Ovary (tissue), 10 donors: ENCODE results near the gene F2RL3. TPM values are rescaled to one million over a fixed set of nuclear protein-coding genes. Genes with fewer than 3 reads are reported as not detected.

Experiments used
- DNase-seq, 5 donors: peaks; one replicate each; pipeline ENCODE4 v3.0.0-alpha.2; 2019 to 2020
- H3K27ac ChIP-seq, 2 donors: fragments of 200-600 bp; one replicate each; pipeline versions ENCODE4 v1.5.1 to v1.8.0; 2019 to 2022
- H3K27me3 ChIP-seq: fragments of 200-600 bp; one replicate; pipeline ENCODE4 v1.8.0; 2022
- H3K36me3 ChIP-seq: fragments of 200-600 bp; sonication (generic); one replicate; pipeline ENCODE4 v1.5.1; 2019
- H3K4me1 ChIP-seq: one replicate; pipeline ENCODE4 v1.8.1; 2013; ENCODE audit warnings: mild to moderate bottlenecking, moderate library complexity; ENCODE audit not compliant: insufficient read depth
- H3K4me3 ChIP-seq: fragments of 200-600 bp; sonication (generic); one replicate; pipeline ENCODE4 v1.5.1; 2017
- H3K9me3 ChIP-seq, 2 donors: fragments of 200-600 bp in 1 of 2; sonication (generic) in 1 of 2; one replicate each; pipeline versions ENCODE4 v1.5.1 to v1.8.1; 2013 to 2019; ENCODE audit warnings: mild to moderate bottlenecking in 1 of 2, moderate library complexity in 1 of 2
- CTCF ChIP-seq, 3 donors: fragments of 450-650 bp in 2 of 3; fragments of 200-600 bp in 1 of 3; IDR thresholded peaks; one replicate each; pipeline versions ENCODE4 v1.5.1 to v1.8.0; 2016 to 2022; ENCODE audit warnings: antibody characterized with exemption in 3 of 3, mild to moderate bottlenecking in 1 of 3
- EP300 ChIP-seq: sonication (generic); formaldehyde crosslinking; IDR thresholded peaks from one replicate; pipeline ENCODE4 v1.6.1; 2017; ENCODE audit warnings: antibody characterized with exemption
- POLR2A ChIP-seq: fragments of 450-650 bp; IDR thresholded peaks from one replicate; pipeline ENCODE4 v1.6.1; 2017; ENCODE audit warnings: antibody characterized with exemption, mild to moderate bottlenecking, moderate library complexity
- WGBS, 3 donors: extraction: QIAGEN DNeasy Blood & Tissue Kit in 1 of 3; methylation state at CpG; one replicate each; pipeline versions ENCODE4 v1.1.5 to v1.1.7; 2013 to 2017; 5-methylcytosine and 5-hydroxymethylcytosine counted together
- intact Hi-C, 4 donors: fragments of 100-400 bp; cut with DNase I; formaldehyde crosslinking; loops; one replicate each; pipeline versions ENCODE4 v1.11.0 to v1.15.1; 2022 to 2023
- long read RNA-seq, 3 donors: library from polyadenylated mRNA in 2 of 3; unstranded in 2 of 3; transcript quantifications; one replicate each; pipeline ENCODE4 v2.0.0 and lab custom pipeline, GENCODE V29; 2021 to 2026
- polyA plus RNA-seq, 2 donors: library from polyadenylated mRNA; stranded (reverse); fragments of 200-250 nt in 1 of 2; fragments of 350-450 nt in 1 of 2; fragmentation: Illumina TruSeq in 1 of 2; extraction: RNeasy Lipid Tissue Mini Kit (QIAGEN cat#74804) in 1 of 2; gene quantifications; one replicate each; pipeline ENCODE4 v1.2.3, GENCODE V29; 2013 to 2014
- total RNA-seq, 7 donors: library from RNA; depleted of rRNA in 2 of 7; stranded (reverse); fragments of >200 nt in 2 of 7; fragmentation: NEBNext Ultra II Directional in 3 of 7; extraction: Animal tissue kit (Norgen Biotek cat#: 25700) in 3 of 7; gene quantifications; one replicate each; pipeline versions ENCODE4 v1.1.0 to v1.2.4, GENCODE V29; 2016 to 2023
- donor health status: DM: no; HTN: no; CAD: no; lungs with moderate emphysema.
- donor health status: DM: no; HTN: no; CAD: no.
- donor health status: Bipolar disorder and iron deficiency.
- donor health status: DM: yes; HTN: yes; CAD: no.
- donor health status: DM: no; HTN: no; CAD: no.
- donor health status: DM: yes; HTN: yes; CAD: no.

F2RL3 gene
- total RNA-seq, result 1 to 10 TPM in 3 of 7 donors, under 1 TPM in 4; 0.08 to 5.4 (median 0.92) TPM
- polyA plus RNA-seq, result 1 to 10 TPM in 1 of 2 donors, under 1 TPM in 1; 0.40 to 2.2 TPM
- long read RNA-seq, donor 1, partial matches to known transcripts, result 0 of 6 reads
- long read RNA-seq, donor 1, other reads (novel, unspliced or antisense), result 0 of 6 reads
- long read RNA-seq, donor 2, result 0 reads
- long read RNA-seq, donor 3, result 0 reads

DNA sequence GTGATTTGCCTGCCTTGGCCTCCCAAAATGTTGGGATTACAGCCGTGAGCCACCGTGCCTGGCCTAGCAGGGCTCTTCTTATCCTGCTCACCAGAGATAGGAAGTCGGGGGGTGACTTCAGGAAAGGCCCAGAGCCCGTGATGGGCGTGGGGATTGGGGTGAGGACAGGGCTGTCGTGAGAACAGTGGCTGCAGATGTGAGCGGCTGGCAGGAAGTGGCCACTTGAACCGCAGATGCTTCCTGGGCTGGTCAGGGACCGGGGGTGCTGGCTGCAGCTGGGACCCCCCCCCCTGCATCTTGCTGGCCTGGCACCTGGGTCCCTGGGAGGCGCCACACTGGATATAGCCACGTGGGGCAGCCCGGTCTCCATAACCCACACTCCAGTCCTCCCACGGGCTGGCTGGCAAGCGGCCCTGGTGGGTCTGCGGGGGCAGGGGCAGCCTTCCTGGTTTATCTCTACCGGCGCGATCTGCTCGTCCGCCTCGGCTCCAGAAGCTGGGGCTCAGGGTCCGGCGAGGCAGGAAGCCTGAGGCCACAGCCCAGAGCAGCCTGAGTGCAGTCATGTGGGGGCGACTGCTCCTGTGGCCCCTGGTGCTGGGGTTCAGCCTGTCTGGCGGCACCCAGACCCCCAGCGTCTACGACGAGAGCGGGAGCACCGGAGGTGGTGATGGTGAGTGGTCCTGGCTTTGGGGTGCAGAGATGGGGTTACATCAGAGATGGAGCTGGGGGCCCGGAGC is at the start of gene F2RL3:
Gene F2RL3 (plus strand): TSS at position 371 of the 737 bp plus-strand sequence. CDS start 191 bp downstream, at position 562.
- Histone ChIP-seq H3K36me3 (no peaks in the 10 kb centered on the region), H3K9me3 (no peaks in the 10 kb centered on the region), H3K27me3 (no peaks in the 10 kb centered on the region), H3K4me1 (peaks cover 10% of the 10 kb centered on the region), H3K27ac (no peak within 1 kb of the TSS), H3K4me3 (no peak within 1 kb of the TSS)
- DNase-seq, result peak; percentile 57 to 88 (median 66)
- WGBS, 3 donors, result 3 to 5% (median 5%) methylated on average over 28 to 31 of the region's 31 CpGs
- intact Hi-C loops, result no loop called here
- TF ChIP-seq EP300 (no peak), POLR2A (no peak), CTCF (IDR thresholded peaks at IDR 0.05) (no peak)

GRCh38 chr19:16841391-16841926 is 47.3 kb upstream of the F2RL3 start:
- TF ChIP-seq POLR2A (no peak), CTCF (IDR thresholded peaks at IDR 0.05) (no peak), EP300 (no peak)
- intact Hi-C loops, result no loop called here
- H3K9me3 ChIP-seq, result no peaks in the 10 kb centered on the region
- 79 to 81% (median 81%) methylated on average over 15 of the region's 15 CpGs for WGBS, 3 donors
- H3K27me3 ChIP-seq, result no peaks in the 10 kb centered on the region
- DNase-seq, result no peak
- H3K27ac ChIP-seq, result no peak overlapping the region
- H3K4me3 ChIP-seq, result no peak overlapping the region
- peaks cover 3% of the 10 kb centered on the region for H3K4me1 ChIP-seq
- no peaks in the 10 kb centered on the region for H3K36me3 ChIP-seq

DNA sequence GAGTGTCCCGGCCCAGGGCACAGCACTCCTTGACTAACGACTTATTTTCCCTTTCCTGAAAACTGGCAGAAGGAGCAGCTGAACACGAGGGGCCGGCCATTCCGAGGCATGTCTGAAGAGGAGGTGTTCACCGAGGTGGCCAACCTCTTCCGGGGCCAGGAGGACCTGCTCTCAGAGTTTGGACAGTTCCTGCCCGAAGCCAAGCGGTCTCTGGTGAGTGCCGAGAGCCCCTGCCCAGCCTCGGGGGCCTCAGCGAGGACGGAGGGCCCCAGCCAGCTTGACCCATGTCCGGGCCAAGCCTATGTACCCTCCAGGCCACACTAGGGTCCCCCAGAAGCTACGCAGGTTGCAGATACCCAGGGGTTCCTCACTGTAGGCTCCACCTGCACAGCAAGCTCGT is 41.9 kb upstream of the F2RL3 start:
- Histone ChIP-seq H3K4me1 (no peaks in the 10 kb centered on the region), H3K27ac (no peak overlapping the region), H3K4me3 (no peak overlapping the region), H3K36me3 (no peaks in the 10 kb centered on the region), H3K27me3 (no peaks in the 10 kb centered on the region), H3K9me3 (no peaks in the 10 kb centered on the region)
- intact Hi-C loops, result no loop called here
- DNase-seq, result no peak
- WGBS, 3 donors, result 92 to 97% (median 94%) methylated on average over 16 of the region's 16 CpGs
- TF ChIP-seq POLR2A, result no peak
- no peak for TF ChIP-seq EP300
- no peak for TF ChIP-seq CTCF (IDR thresholded peaks at IDR 0.05)

DNA sequence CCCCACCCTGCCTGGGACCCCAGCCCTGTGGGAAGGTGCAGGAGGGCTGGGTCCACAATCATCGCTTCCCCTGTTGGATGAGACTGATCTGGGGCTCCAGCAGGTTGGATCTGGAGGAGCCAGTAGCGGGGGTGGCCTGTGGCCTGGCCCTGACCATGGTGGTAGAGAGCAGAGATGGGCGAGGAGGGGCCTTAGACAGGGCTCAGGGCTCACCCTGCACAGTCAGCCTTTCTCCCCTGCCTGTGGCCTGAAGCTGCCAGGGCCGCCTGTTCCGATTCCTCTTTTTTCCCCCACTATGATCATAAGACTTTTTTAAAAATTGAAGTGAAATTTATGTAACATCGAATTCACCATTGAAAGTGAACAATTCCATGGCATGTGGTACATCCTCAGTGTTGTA is 41.4 kb upstream of the F2RL3 start:
- Histone ChIP-seq H3K27ac (no peak overlapping the region), H3K4me3 (no peak overlapping the region), H3K4me1 (no peaks in the 10 kb centered on the region), H3K27me3 (no peaks in the 10 kb centered on the region), H3K36me3 (no peaks in the 10 kb centered on the region), H3K9me3 (no peaks in the 10 kb centered on the region)
- TF ChIP-seq CTCF (IDR thresholded peaks at IDR 0.05) (no peak), EP300 (no peak), POLR2A (no peak)
- no peak for DNase-seq
- intact Hi-C loops, result no loop called here
- 93 to 95% (median 94%) methylated on average over 6 of the region's 6 CpGs for WGBS, 3 donors
